ENCODE data around the gene EML4.

DNA sequence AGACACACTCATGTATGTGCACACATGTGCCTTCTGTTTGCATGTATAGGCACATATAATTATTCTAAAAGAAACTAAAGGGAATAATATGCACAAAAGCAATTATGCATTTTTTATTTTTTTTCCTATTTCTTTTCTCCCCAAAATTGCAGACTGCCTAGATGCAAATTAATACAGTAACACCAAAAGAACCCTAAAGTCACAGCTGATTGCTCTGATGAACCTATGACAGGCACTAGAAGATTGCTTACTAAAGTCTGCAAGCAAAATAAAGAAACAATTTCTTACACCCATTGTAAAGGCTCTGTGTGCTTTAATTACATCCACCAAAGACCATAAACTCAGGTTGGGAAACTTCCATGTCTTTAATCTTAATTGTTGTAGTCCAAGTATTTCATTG, 7.7 kb upstream of the EML4 start:
- TF ChIP-seq, protein P1, sequence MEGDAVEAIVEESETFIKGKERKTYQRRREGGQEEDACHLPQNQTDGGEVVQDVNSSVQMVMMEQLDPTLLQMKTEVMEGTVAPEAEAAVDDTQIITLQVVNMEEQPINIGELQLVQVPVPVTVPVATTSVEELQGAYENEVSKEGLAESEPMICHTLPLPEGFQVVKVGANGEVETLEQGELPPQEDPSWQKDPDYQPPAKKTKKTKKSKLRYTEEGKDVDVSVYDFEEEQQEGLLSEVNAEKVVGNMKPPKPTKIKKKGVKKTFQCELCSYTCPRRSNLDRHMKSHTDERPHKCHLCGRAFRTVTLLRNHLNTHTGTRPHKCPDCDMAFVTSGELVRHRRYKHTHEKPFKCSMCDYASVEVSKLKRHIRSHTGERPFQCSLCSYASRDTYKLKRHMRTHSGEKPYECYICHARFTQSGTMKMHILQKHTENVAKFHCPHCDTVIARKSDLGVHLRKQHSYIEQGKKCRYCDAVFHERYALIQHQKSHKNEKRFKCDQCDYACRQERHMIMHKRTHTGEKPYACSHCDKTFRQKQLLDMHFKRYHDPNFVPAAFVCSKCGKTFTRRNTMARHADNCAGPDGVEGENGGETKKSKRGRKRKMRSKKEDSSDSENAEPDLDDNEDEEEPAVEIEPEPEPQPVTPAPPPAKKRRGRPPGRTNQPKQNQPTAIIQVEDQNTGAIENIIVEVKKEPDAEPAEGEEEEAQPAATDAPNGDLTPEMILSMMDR (IDR thresholded peaks at IDR 0.05 in 2 of 3, conservative IDR thresholded peaks at IDR 0.05 in 1 of 3; ENCODE audit: insufficient read depth in 2 of 3, low read depth in 1 of 3, low read length in 3 of 3): no peak
- TF ChIP-seq NFYB (IDR thresholded peaks at IDR 0.05; ENCODE audit: extremely low read depth, insufficient read length) (no peak), MLX (CRISPR knock-in tag; conservative IDR thresholded peaks at IDR 0.05) (no peak), RAD21 (CRISPR knock-in tag; conservative IDR thresholded peaks at IDR 0.05 in 1 of 2, IDR thresholded peaks at IDR 0.05 in 1 of 2) (no peak), THRA (IDR thresholded peaks at IDR 0.05) (no peak), BRD9 (IDR thresholded peaks at IDR 0.05; ENCODE audit: low read depth, partially characterized antibody) (no peak), EZH2 (IDR thresholded peaks at IDR 0.05; ENCODE audit: borderline replicate concordance, low read depth, low read length) (no peak), EGR1 (conservative IDR thresholded peaks at IDR 0.05) (no peak), MYNN (IDR thresholded peaks at IDR 0.05) (no peak), MYNN (CRISPR knock-in tag; IDR thresholded peaks at IDR 0.05) (no peak)
